Ascending aorta (tissue), 2 donors: ENCODE data around the gene DNAH14. TPM values are rescaled to one million over a fixed set of nuclear protein-coding genes. Genes with fewer than 3 reads are reported as not detected.

Experiments used
- DNase-seq, 2 donors: peaks; one replicate each; pipeline ENCODE4 v3.0.0-alpha.2; 2019; ENCODE audit warnings: low spot score in 2 of 2
- H3K27ac ChIP-seq, 2 donors: fragments of 200-600 bp; sonication (generic); one replicate each; pipeline ENCODE4 v1.5.1; 2016 to 2017; ENCODE audit warnings: mild to moderate bottlenecking in 1 of 2
- H3K27me3 ChIP-seq: fragments of 200-600 bp; sonication (generic); one replicate; pipeline ENCODE4 v1.5.1; 2017
- H3K36me3 ChIP-seq, 2 donors: fragments of 200-600 bp; sonication (generic); one replicate each; pipeline ENCODE4 v1.5.1; 2016
- H3K4me1 ChIP-seq, 2 donors: fragments of 200-600 bp; sonication (generic); one replicate each; pipeline ENCODE4 v1.5.1; 2016 to 2017; ENCODE audit warnings: mild to moderate bottlenecking in 1 of 2
- H3K4me3 ChIP-seq, 2 donors: fragments of 200-600 bp; sonication (generic); one replicate each; pipeline ENCODE4 v1.5.1; 2016 to 2017; ENCODE audit warnings: mild to moderate bottlenecking in 1 of 2
- H3K9me3 ChIP-seq, 2 donors: fragments of 200-600 bp; sonication (generic); one replicate each; pipeline ENCODE4 v1.5.1; 2016
- intact Hi-C: fragments of 100-400 bp; cut with DNase I; formaldehyde crosslinking; loops from one replicate; pipeline ENCODE4 v1.15.1; 2023
- total RNA-seq: library from RNA; depleted of rRNA; stranded (reverse); fragments of >200 nt; gene quantifications from one replicate; pipeline ENCODE4 v1.1.0, GENCODE V29; 2016
- TF ChIP-seq, protein P1 (sequence below), 3 experiments: fragments of 200-600 bp in 2 of 3; fragments of 450-650 bp in 1 of 3; sonication (generic) in 2 of 3; IDR thresholded peaks; one replicate each; pipeline ENCODE4 v1.5.1; 2016 to 2019; ENCODE audit warnings: antibody characterized with exemption in 3 of 3, mild to moderate bottlenecking in 1 of 3, moderate library complexity in 1 of 3

Gene DNAH14
- total RNA-seq, 1 donor from 2014 or later, result 1.4 TPM

DNA sequence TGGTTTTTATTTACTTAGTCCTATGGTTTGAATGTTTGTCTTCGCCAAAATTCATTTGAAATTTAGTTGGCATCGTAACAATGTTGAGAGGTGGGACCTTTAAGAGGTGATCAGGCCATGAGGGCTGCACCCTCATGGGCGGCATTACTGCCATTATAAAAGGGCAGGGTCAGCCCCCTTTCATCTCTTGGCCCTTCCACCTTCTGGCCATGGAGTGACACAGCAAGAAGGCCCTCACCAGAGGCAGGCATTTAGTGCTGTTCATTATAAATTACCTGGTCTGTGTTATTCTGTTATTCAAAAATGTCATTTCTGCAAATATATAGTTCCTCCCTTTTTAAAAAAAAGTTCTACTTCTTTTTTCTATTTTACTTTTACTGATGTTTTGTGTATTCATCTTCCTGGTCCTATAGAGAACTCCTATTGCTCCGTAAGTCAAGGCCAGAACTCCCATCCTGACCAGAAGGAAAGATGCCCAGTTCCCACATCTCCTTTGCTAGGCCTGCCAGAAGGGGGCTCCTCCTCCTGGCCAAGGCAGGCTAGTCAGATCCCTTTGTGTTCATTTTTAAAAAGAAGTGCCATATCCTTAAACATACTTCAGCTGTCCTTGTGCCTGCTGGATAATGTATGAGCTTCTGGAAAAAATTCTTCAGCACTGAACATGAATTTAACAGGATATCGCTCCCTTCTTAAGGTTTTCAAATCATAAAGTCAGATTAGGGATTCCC, 508.4 kb downstream of the DNAH14 start:
- TF ChIP-seq, protein P1, sequence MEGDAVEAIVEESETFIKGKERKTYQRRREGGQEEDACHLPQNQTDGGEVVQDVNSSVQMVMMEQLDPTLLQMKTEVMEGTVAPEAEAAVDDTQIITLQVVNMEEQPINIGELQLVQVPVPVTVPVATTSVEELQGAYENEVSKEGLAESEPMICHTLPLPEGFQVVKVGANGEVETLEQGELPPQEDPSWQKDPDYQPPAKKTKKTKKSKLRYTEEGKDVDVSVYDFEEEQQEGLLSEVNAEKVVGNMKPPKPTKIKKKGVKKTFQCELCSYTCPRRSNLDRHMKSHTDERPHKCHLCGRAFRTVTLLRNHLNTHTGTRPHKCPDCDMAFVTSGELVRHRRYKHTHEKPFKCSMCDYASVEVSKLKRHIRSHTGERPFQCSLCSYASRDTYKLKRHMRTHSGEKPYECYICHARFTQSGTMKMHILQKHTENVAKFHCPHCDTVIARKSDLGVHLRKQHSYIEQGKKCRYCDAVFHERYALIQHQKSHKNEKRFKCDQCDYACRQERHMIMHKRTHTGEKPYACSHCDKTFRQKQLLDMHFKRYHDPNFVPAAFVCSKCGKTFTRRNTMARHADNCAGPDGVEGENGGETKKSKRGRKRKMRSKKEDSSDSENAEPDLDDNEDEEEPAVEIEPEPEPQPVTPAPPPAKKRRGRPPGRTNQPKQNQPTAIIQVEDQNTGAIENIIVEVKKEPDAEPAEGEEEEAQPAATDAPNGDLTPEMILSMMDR (IDR thresholded peaks at IDR 0.05), result no peak
- intact Hi-C loops, result no loop called here
- H3K4me3 ChIP-seq, result no peak overlapping the region

DNA sequence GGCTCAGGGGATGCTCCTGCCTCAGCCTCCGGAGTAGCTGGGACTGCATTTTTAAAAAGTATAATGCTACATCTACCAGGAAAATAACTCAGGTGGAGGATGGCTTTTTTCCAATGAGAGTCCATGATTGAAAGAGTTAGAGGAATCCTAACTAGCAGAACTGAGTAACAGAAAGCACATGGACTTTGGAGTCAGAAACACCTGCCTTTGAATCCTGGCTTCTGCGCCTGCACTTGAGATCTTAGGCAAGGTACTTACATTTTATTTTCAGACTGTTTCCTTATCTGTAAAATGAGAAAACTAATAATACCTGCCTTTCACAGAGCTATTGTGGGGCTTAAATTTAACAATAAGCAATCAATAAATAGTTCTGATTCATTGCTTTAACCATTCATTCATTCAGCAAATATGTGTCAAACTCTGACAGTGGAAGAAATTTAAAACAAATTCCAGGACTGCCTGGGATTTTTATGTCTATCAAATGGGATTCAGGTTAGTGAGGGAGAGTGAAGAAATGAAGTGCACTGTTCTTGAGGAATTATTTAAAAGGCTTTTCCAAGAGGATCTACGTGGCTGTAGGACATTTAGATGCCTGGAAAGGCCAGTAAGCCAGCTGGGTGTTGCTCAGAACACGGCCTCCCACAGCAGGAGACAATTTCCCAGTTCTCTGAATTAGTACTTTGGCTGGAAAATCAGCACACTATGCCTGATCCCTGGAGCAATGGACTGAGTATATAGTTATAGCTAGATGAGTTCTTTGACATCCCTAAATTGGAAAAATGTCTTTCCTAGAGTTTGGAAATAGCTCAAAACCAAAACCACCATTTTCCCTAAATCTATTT, 511.1 kb downstream of the DNAH14 start:
- Histone ChIP-seq H3K27me3 (no peaks in the 10 kb centered on the region), H3K27ac (no peak overlapping the region), H3K36me3 (no peaks in the 10 kb centered on the region), H3K4me3 (no peak overlapping the region), H3K4me1 (no peaks in the 10 kb centered on the region), H3K9me3 (no peaks in the 10 kb centered on the region)
- DNase-seq, result no peak
- TF ChIP-seq, protein P1 (IDR thresholded peaks at IDR 0.05), result no peak
- intact Hi-C loops, result no loop called here

More for the DNA sequence above, 508.4 kb downstream of the DNAH14 start:
- no peak overlapping the region for H3K27ac ChIP-seq
- DNase-seq, result no peak
- no peaks in the 10 kb centered on the region for H3K36me3 ChIP-seq
- H3K4me1 ChIP-seq, result no peaks in the 10 kb centered on the region
- no peaks in the 10 kb centered on the region for H3K27me3 ChIP-seq
- no peaks in the 10 kb centered on the region for H3K9me3 ChIP-seq

DNA sequence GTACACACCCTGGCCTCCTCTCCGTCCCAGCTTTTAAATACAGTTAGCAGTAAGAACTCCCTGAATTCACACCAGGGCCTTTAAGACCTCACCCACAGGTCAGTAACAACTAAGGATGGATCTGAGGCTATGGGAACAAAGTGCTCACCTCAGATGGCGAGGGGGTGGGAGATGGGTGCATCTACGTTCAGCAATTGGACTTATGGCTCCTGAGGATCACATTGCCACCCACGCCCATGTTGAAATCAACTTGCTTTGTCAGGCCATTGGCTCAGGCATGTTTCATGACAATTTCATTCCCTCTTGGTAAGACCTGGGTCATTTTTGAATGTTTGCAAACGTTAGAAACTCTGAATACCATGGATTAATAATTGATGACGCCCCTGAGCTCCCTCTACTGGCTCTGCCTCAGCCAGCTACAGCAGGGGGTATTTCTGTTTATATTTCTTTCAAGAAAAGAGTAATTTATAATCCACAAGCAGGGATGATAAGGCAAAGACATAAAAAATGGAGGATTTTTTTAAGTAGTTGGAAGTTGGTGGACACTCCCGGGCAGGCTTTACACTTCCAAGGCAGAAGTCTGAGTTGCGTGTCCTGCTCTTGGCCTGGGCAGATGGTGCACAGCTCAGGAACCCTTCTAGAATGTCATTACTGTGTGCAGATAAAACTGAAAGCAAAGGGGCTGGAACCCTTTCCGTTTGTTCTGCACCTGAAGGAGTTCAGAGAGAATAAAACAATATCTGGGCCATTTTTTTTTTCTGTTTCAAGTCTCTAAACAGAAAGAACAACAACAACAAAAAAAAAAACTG, 512.0 kb downstream of the DNAH14 start:
- H3K9me3 ChIP-seq, result no peaks in the 10 kb centered on the region
- DNase-seq, result peak in 1 of 2 donors; percentile 30
- H3K27me3 ChIP-seq, result no peaks in the 10 kb centered on the region
- H3K4me1 ChIP-seq, result no peaks in the 10 kb centered on the region
- no peaks in the 10 kb centered on the region for H3K36me3 ChIP-seq
- no peak overlapping the region for H3K27ac ChIP-seq
- H3K4me3 ChIP-seq, result no peak overlapping the region
- intact Hi-C loops, result no loop called here
- TF ChIP-seq, protein P1 (IDR thresholded peaks at IDR 0.05), result no peak

DNA sequence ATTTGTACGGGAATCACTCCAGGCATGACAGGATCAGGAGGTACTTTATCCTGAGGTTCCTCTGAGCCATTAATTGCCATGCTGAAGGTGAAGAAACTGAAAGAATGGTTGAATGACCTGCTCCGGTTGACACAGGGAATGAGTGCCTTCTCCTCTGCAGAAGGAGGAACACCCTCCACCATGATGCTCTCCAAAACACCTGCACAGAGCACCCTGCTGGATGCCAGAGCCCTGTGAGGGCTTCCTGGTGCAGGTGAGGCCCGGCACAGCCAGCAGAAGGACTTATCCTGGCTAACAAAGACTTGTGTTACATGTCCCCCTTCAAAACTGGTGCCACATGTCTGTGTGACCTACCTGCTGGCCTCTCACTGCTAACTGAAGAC, 512.6 kb downstream of the DNAH14 start:
- Histone ChIP-seq H3K27ac (no peak overlapping the region), H3K27me3 (no peaks in the 10 kb centered on the region), H3K4me1 (peaks cover 0 to 3% of the 10 kb centered on the region in 2 donors), H3K4me3 (no peak overlapping the region), H3K36me3 (no peaks in the 10 kb centered on the region), H3K9me3 (no peaks in the 10 kb centered on the region)
- TF ChIP-seq, protein P1 (IDR thresholded peaks at IDR 0.05), result no peak
- intact Hi-C loops, result no loop called here
- peak in 1 of 2 donors; percentile 21 for DNase-seq
